ENCODE measurements around the gene TAF4.
"Not testable (repeated sequence)": the region's sequence is repeated elsewhere in the genome, so short reads cannot be mapped to it uniquely, and the experiment has no call there.

The TAF4 gene

GRCh38 chr20:61949714-61950640 is 115.7 kb downstream of the TAF4 start:
- no peak for DNase-seq (ENCODE audit: low read depth)
- TF ChIP-seq CTCF (IDR thresholded peaks at IDR 0.05; ENCODE audit: insufficient read depth, low read depth, low read length, missing control alignments) = no peak
- no peak overlapping the region for H3K4me3 ChIP-seq (ENCODE audit: low read depth, low read length)

DNA sequence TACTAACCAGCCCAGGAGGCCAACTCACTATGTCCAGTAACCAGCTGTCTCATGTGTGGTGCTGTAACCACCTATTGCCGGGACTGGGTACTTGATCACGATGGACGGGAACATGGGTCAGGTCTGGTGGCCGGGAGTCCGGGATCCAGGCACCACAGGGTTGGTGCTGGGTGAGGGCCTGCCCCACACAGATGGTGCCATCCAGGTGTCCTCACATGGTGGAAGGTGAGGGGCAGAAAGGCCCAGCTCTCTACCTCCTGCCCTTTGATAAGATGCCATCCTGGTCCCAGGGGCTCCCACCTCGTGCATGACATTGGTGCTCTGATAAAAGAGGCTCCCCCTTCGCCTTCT is 116.3 kb downstream of the TAF4 start:
- no peak for DNase-seq (ENCODE audit: low read depth)
- no peak for TF ChIP-seq CTCF (IDR thresholded peaks at IDR 0.05; ENCODE audit: insufficient read depth, low read depth, low read length, missing control alignments)
- H3K4me3 ChIP-seq (ENCODE audit: low read depth, low read length) = no peak overlapping the region

- DNase-seq (ENCODE audit: low read depth) = no peak
- H3K4me3 ChIP-seq (ENCODE audit: low read depth, low read length) = no peak overlapping the region
- TF ChIP-seq CTCF (IDR thresholded peaks at IDR 0.05; ENCODE audit: insufficient read depth, low read depth, low read length, missing control alignments) = no peak
Observed at GRCh38 chr20:61948586-61949362, 116.9 kb downstream of the TAF4 start.

DNA sequence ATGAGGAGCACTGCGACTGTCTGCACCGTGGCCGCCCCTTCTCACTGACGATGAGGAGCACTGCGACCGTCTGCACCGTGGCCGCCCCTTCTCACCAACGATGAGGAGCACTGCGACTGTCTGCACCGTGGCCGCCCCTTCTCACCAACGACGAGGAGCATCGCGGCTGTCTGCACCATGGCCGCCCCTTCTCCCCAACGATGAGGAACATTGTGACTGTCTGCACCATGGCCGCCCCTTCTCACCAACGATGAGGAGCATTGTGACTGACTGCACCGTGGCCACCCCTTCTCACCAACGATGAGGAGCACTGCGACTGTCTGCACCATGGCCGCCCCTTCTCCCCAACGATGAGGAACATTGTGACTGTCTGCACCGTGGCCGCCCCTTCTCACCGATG is 117.6 kb downstream of the TAF4 start:
- not testable (repeated sequence) for DNase-seq (ENCODE audit: low read depth)

DNA sequence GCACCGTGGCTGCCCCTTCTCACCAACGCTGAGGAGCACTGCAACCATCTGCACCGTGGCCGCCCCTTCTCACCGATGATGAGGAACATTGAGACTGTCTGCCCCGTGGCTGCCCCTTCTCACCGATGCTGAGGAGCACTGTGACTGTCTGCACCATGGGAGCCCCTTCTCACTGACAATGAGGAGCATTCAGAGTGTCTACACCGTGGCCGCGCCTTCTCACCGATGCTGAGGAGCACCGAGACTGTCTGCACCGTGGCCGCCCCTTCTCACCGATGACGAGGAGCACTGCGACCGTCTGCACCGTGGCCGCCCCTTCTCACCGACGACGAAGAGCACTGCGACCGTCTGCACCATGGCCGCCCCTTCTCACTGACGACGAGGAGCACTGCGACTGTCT is 120.2 kb downstream of the TAF4 start:
- not testable (repeated sequence) for H3K4me3 ChIP-seq (ENCODE audit: low read depth, low read length)

More for the DNA sequence above, 117.6 kb downstream of the TAF4 start:
- not testable (repeated sequence) for H3K4me3 ChIP-seq (ENCODE audit: low read depth, low read length)

GRCh38 chr20:61944967-61945366 is 120.7 kb downstream of the TAF4 start:
- H3K4me3 ChIP-seq (ENCODE audit: low read depth, low read length); DNase-seq (ENCODE audit: low read depth): not testable (repeated sequence)

More for the DNA sequence above, 120.2 kb downstream of the TAF4 start:
- DNase-seq (ENCODE audit: low read depth) = not testable (repeated sequence)

- DNase-seq (ENCODE audit: low read depth) = no peak
Observed at GRCh38 chr20:61942526-61942925, 123.2 kb downstream of the TAF4 start.

More at GRCh38 chr20:61942526-61942925, 123.2 kb downstream of the TAF4 start:
- H3K4me3 ChIP-seq (ENCODE audit: low read depth, low read length) = no peak overlapping the region
- TF ChIP-seq CTCF (IDR thresholded peaks at IDR 0.05; ENCODE audit: insufficient read depth, low read depth, low read length, missing control alignments) = no peak

Data from GM12865 (cell line).